GM12878 (cell line): ENCODE measurements around the gene MVP. TPM values are rescaled to one million over a fixed set of nuclear protein-coding genes. Genes with fewer than 3 reads are reported as not detected.

Experiments used
- ATAC-seq: fragments of 200-7000 bp; cut with Tn5 transposase; 3 replicates; pipeline ENCODE4 v1.9.1; 2020; ENCODE audit warnings: mild to moderate bottlenecking, moderate library complexity
- BruUV-seq: library from RNA; stranded (reverse); fragments of 400-500 nt; replicated peaks from 2 replicates; lab custom pipeline; 2021; lab: Mats Ljungman, UMichigan
- CTCF ChIA-PET: fragments of 300-600 bp; sonication (Branson Sonifier 250); formaldehyde crosslinking; extraction: SDS; loops from one replicate; lab custom pipeline; 2021; ENCODE audit warnings: inconsistent platforms; lab: Yijun Ruan, JAX
- POLR2A ChIA-PET: fragments of 350-600 bp; formaldehyde crosslinking; extraction: SDS; loops from one replicate; lab custom pipeline; 2021; ENCODE audit warnings: inconsistent platforms; lab: Charles Lee
- RAD21 ChIA-PET: fragments of 300-600 bp; sonication (Branson Sonifier 250); formaldehyde crosslinking; loops from one replicate; lab custom pipeline; 2023; ENCODE audit warnings: antibody characterized with exemption; ENCODE audit not compliant: unreplicated experiment; lab: Charles Lee
- SMC1A ChIA-PET: fragments of 300-600 bp; sonication (Branson Sonifier 250); formaldehyde crosslinking; loops from one replicate; lab custom pipeline; 2023; ENCODE audit not compliant: unreplicated experiment, uncharacterized antibody; lab: Charles Lee
- DNase-seq: peaks from one replicate; pipeline ENCODE4 v3.0.0-alpha.2; 2011; ENCODE audit warnings: low read depth, low spot score
- FAIRE-seq: peaks from 3 replicates; lab custom pipeline; 2011; peaks lifted over from hg19 to GRCh38; lab: Jason Lieb, UNC
- H2AFZ ChIP-seq: 2 replicates; pipeline ENCODE4 v1.6.0; 2011; ENCODE audit warnings: low read depth, low read length, control low read depth; ENCODE audit not compliant: control insufficient read depth
- H3K27ac ChIP-seq: 2 replicates; pipeline ENCODE4 v1.5.1; 2011; ENCODE audit warnings: control low read depth; ENCODE audit not compliant: control insufficient read depth, insufficient read depth
- H3K27me3 ChIP-seq, 2 experiments: replicated peaks in 1 of 2; 2 replicates each; pipeline versions ENCODE4 v1.6.0 to v1.6.1; 2011; ENCODE audit warnings: low read length in 1 of 2; ENCODE audit not compliant: control insufficient read depth in 2 of 2, insufficient read depth in 2 of 2
- H3K36me3 ChIP-seq, 2 experiments: 2 replicates each; pipeline ENCODE4 v1.5.1; 2011; ENCODE audit warnings: low read length in 1 of 2; ENCODE audit not compliant: control insufficient read depth in 2 of 2, insufficient read depth in 2 of 2
- H3K4me1 ChIP-seq: 2 replicates; pipeline ENCODE4 v1.6.1; 2011; ENCODE audit warnings: mild to moderate bottlenecking, low read length, moderate library complexity, mixed read lengths; ENCODE audit not compliant: control insufficient read depth, insufficient read depth
- H3K4me2 ChIP-seq: 2 replicates; pipeline ENCODE4 v1.6.0; 2011; ENCODE audit warnings: control low read depth; ENCODE audit not compliant: control insufficient read depth, insufficient read depth
- H3K4me3 ChIP-seq: fragments of 200-600 bp; sonication (generic); 2 replicates; pipeline ENCODE4 v1.5.1; 2016
- H3K79me2 ChIP-seq: 2 replicates; pipeline ENCODE4 v1.6.0; 2011; ENCODE audit warnings: low read length; ENCODE audit not compliant: control insufficient read depth, insufficient read depth
- H3K9ac ChIP-seq: 2 replicates; pipeline ENCODE4 v1.8.0; 2011; ENCODE audit warnings: low read length, control low read depth, mixed read lengths; ENCODE audit not compliant: control insufficient read depth, insufficient read depth
- H3K9me3 ChIP-seq: replicated peaks from 3 replicates; pipeline ENCODE4 v1.5.1; 2011; ENCODE audit warnings: mild to moderate bottlenecking, low read length; ENCODE audit not compliant: control insufficient read depth, insufficient read depth
- H4K20me1 ChIP-seq: 2 replicates; pipeline ENCODE4 v1.6.0; 2011; ENCODE audit not compliant: control insufficient read depth, insufficient read depth
- ATF3 ChIP-seq: IDR thresholded peaks from 2 replicates; pipeline ENCODE4 v1.6.1; 2011; ENCODE audit warnings: low read depth, mild to moderate bottlenecking, low read length, moderate library complexity, borderline replicate concordance; ENCODE audit errors: extremely low read depth
- CBFB ChIP-seq: IDR thresholded peaks from 2 replicates; pipeline ENCODE4 v1.6.1; 2016; ENCODE audit warnings: antibody characterized with exemption, low read depth
- CREB1 ChIP-seq: IDR thresholded peaks from 2 replicates; pipeline ENCODE4 v1.6.1; 2012; ENCODE audit warnings: low read depth, mild to moderate bottlenecking, inconsistent platforms
- CREM ChIP-seq: IDR thresholded peaks from 2 replicates; pipeline ENCODE4 v1.6.1; 2014; ENCODE audit warnings: antibody characterized with exemption, low read depth
- FOXK2 ChIP-seq: fragments of 450-650 bp; IDR thresholded peaks from 2 replicates; pipeline ENCODE4 v1.6.1; 2017; ENCODE audit warnings: mild to moderate bottlenecking, moderate library complexity
- IRF3 ChIP-seq: fragments of 450-650 bp; IDR thresholded peaks from 2 replicates; pipeline ENCODE4 v1.6.1; 2014; ENCODE audit warnings: mild to moderate bottlenecking
- PBX3 ChIP-seq: IDR thresholded peaks from 2 replicates; pipeline ENCODE4 v1.6.1; 2011; ENCODE audit warnings: mild to moderate bottlenecking, low read depth, low read length, moderate library complexity; ENCODE audit not compliant: insufficient replicate concordance
- RAD51 ChIP-seq: fragments of 450-650 bp; IDR thresholded peaks from 2 replicates; pipeline ENCODE4 v1.6.1; 2016; ENCODE audit warnings: moderate library complexity, mild to moderate bottlenecking, inconsistent platforms
- SKIL ChIP-seq: fragments of 450-650 bp; IDR thresholded peaks from 2 replicates; pipeline ENCODE4 v1.6.1; 2017; ENCODE audit warnings: mild to moderate bottlenecking, low read depth, inconsistent platforms; ENCODE audit not compliant: poor library complexity, severe bottlenecking
- SP1 ChIP-seq: IDR thresholded peaks from one replicate; pipeline ENCODE4 v1.6.1; 2011; ENCODE audit warnings: low read depth, low read length
- STAT1 ChIP-seq: fragments of 450-650 bp; conservative IDR thresholded peaks from 2 replicates; pipeline ENCODE4 v1.6.1; 2014; ENCODE audit warnings: antibody characterized with exemption, mild to moderate bottlenecking
- USF2 ChIP-seq: IDR thresholded peaks from 2 replicates; pipeline ENCODE4 v1.6.1; 2011; ENCODE audit warnings: low read depth, low read length, improper control_type of control experiment, borderline replicate concordance
- ZSCAN29 ChIP-seq: fragments of 450-650 bp; IDR thresholded peaks from 2 replicates; pipeline ENCODE4 v1.6.1; 2017; ENCODE audit warnings: mild to moderate bottlenecking, moderate library complexity
- WGBS: methylation state at CpG from one replicate; pipeline ENCODE4 v1.1.6; 2016; ENCODE audit warnings: low lambda C conversion rate; ENCODE audit not compliant: insufficient replicate concordance, insufficient coverage; ENCODE audit errors: missing lambda C conversion rate; 5-methylcytosine and 5-hydroxymethylcytosine counted together
- in situ Hi-C: fragments of 300-500 bp; cut with MboI; formaldehyde crosslinking; loops from 9 replicates; pipeline ENCODE4 v1.14.3; 2018; ENCODE audit warnings: mixed read lengths
- intact Hi-C: fragments of 100-400 bp; cut with micrococcal nuclease; formaldehyde crosslinking; loops from one replicate; pipeline ENCODE4 v1.14.2; 2022; ENCODE audit not compliant: unreplicated experiment
- polyA plus RNA-seq, 11 experiments: library from polyadenylated mRNA; depleted of rRNA in 4 of 11; unstranded in 6 of 11; stranded (reverse) in 5 of 11; fragments of >200 nt; fragmentation: Nextera tagmentation in 4 of 11; fragmentation: Illumina TruSeq in 1 of 11; extraction: Ambion mirVana in 4 of 11; extraction: Trizol in 1 of 11; gene quantifications; 1 replicate in 1 of 11; 2 replicates in 10 of 11; pipeline versions ENCODE4 v1.2.1 to v1.2.3, GENCODE V29; 2011 to 2016; ENCODE audit warnings: inconsistent platforms in 2 of 11, missing spikeins in 2 of 11, low read depth in 1 of 11
- total RNA-seq, 4 experiments: library from RNA; depleted of rRNA in 3 of 4; stranded (reverse); fragments of >200 nt in 3 of 4; fragmentation: Illumina TruSeq in 1 of 4; extraction: Trizol in 1 of 4; gene quantifications; 2 replicates each; pipeline versions ENCODE4 v1.2.1 to v1.2.3, GENCODE V29; 2013 to 2021

The MVP gene
- total and polyA plus RNA-seq, 10 of the 15 experiments (the other 5 are each of a cell fraction or from before 2014, with no cell fraction given): 0.98 to 74.2 (median 54.7) TPM

- BruUV-seq: no TSS peak
- CTCF ChIA-PET: no interaction called here
- Histone ChIP-seq H3K27me3 (no peaks in the 10 kb centered on the region), H3K9ac (no peak overlapping the region), H3K4me1 (no peaks in the 10 kb centered on the region), H2AFZ (no peak overlapping the region), H3K4me2 (no peak overlapping the region), H3K4me3 (no peak overlapping the region), H4K20me1 (no peaks in the 10 kb centered on the region), H3K9me3 (no peaks in the 10 kb centered on the region), H3K79me2 (no peaks in the 10 kb centered on the region), H3K27ac (no peak overlapping the region), H3K36me3 (no peaks in the 10 kb centered on the region)
- SMC1A ChIA-PET: no interaction called here
- FAIRE-seq: no peak
- WGBS: 56% methylated on average over 4 of the region's 4 CpGs
- intact Hi-C loops: no loop called here
- TF ChIP-seq CREM (no peak), IRF3 (no peak), ATF3 (no peak), FOXK2 (no peak), CREB1 (no peak), STAT1 (no peak), SKIL (no peak), PBX3 (no peak), USF2 (no peak), RAD51 (no peak), ZSCAN29 (no peak), CBFB (no peak), SP1 (no peak)
- no peak for DNase-seq
- in situ Hi-C loops: no loop called here
- RAD21 ChIA-PET: no interaction called here
- POLR2A ChIA-PET: no interaction called here
- no peak for ATAC-seq
Observed at GRCh38 chr16:29775742-29776408, 44.4 kb upstream of the MVP start.
